Activated CD8-positive, alpha-beta T cell treated with anti-CD3 and anti-CD28 coated beads for 36 hours (primary cell): ENCODE results near the gene EIF4EBP3. TPM values are rescaled to one million over a fixed set of nuclear protein-coding genes. Genes with fewer than 3 reads are reported as not detected.

ENCODE experiments used
- ATAC-seq: fragments of 200-7000 bp; cut with Tn5 transposase; one replicate; pipeline ENCODE4 v1.10.0; 2021; ENCODE audit warnings: mild to moderate bottlenecking, moderate library complexity
- CTCF ChIA-PET: fragments of 350-600 bp; sonication (Branson Sonifier 250); formaldehyde crosslinking; loops from one replicate; lab custom pipeline; 2021; ENCODE audit warnings: antibody characterized with exemption; lab: Charles Lee
- POLR2A ChIA-PET: fragments of 350-600 bp; sonication (Branson Sonifier 250); formaldehyde crosslinking; loops from one replicate; lab custom pipeline; 2021; ENCODE audit warnings: antibody characterized with exemption; lab: Charles Lee
- DNase-seq: peaks from one replicate; pipeline ENCODE4 v3.0.0-alpha.2; 2020
- H3K27ac Mint-ChIP-seq: one replicate; pipeline ENCODE4 v1.8.0; 2021; ENCODE audit warnings: mild to moderate bottlenecking, mixed read lengths
- H3K27me3 Mint-ChIP-seq: one replicate; pipeline ENCODE4 v1.8.0; 2021; ENCODE audit warnings: mixed read lengths
- H3K36me3 Mint-ChIP-seq: one replicate; pipeline ENCODE4 v1.8.0; 2021; ENCODE audit warnings: low read depth, mixed read lengths
- H3K4me1 Mint-ChIP-seq: one replicate; pipeline ENCODE4 v1.8.0; 2021; ENCODE audit warnings: low read depth, mixed read lengths
- H3K4me3 Mint-ChIP-seq: one replicate; pipeline ENCODE4 v1.8.0; 2021; ENCODE audit warnings: mild to moderate bottlenecking, moderate library complexity, mixed read lengths
- H3K9me3 Mint-ChIP-seq: one replicate; pipeline ENCODE4 v1.8.0; 2021; ENCODE audit warnings: mixed read lengths
- CTCF ChIP-seq: fragments of 200-600 bp; IDR thresholded peaks from one replicate; pipeline ENCODE4 v1.8.0; 2022; ENCODE audit warnings: antibody characterized with exemption, mild to moderate bottlenecking
- intact Hi-C: fragments of 100-400 bp; cut with micrococcal nuclease; formaldehyde crosslinking; loops from one replicate; pipeline ENCODE4 v1.10.0; 2022
- total RNA-seq, 2 experiments: library from RNA; stranded (reverse); gene quantifications; one replicate each; pipeline ENCODE4 v1.2.3, GENCODE V29; 2021

EIF4EBP3 gene
- total RNA-seq, 2 experiments from 2014 or later: 19.6 to 20.3 TPM

DNA sequence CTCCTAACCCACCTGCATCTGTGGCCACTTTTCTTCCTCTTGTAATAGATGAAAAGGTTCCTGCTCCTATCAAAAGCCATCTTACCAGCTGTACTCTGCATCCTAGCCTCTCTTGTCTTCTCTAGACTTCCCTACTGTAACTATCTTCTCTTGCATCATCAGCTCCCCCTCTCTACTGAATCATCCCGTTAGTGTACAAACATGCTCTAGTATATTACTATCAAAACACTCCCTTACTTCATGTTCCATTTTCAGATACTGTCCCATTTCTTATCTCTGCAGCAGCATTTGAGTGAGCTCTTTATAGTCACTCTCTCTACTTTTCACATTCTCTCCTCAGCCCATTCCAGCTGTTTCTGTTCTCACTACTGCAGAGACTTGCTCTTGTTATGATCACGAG, 7.0 kb downstream of the EIF4EBP3 start:
- CTCF ChIA-PET: no interaction called here
- ATAC-seq (no peak), DNase-seq (no peak)
- POLR2A ChIA-PET: interaction anchor here (0.8 to 1.1 kb wide), 3 partner anchors 10 to 85 kb away, joined by 3 to 6 read pairs (median 3); partner anchors contain the start of genes APBB3 and TMCO6
- peak overlapping the region; percentile 81 for H3K4me3 Mint-ChIP-seq
- peaks cover 57% of the 10 kb centered on the region for H3K36me3 Mint-ChIP-seq
- H3K27ac Mint-ChIP-seq: peak overlapping the region; percentile 89
- intact Hi-C loops: no loop called here
- no peaks in the 10 kb centered on the region for H3K27me3 Mint-ChIP-seq
- peaks cover 64% of the 10 kb centered on the region for H3K4me1 Mint-ChIP-seq
- H3K9me3 Mint-ChIP-seq: no peaks in the 10 kb centered on the region
- TF ChIP-seq CTCF: no peak

DNA sequence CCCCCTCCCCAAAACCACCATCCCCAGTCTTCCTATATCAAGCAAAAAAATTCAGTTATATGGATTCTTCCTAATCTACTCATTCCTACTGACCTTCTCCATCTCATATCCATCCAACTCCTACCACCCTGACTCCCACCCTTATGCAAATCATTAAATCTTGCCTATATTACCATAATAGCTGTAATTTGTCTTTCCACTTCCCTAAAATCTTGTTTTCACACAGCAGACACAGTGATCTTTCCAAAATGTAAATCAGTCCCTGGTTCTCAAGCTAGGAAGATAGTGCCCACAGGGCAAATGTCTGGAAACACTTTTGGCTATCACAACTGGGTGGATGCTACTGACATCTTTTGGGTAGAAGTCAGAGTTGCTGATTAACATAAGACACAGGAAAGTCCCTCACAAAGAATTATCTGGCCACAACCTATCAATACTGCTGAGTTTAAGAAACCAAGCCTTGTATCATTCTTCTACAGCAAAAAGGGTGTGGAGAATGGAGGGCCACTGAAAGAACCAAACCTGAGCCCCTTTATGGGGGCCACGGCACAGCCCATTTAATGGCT, 8.4 kb downstream of the EIF4EBP3 start:
- Mint-ChIP-seq H3K27me3 (no peaks in the 10 kb centered on the region), H3K36me3 (peaks cover 45% of the 10 kb centered on the region), H3K27ac (peak overlapping the region; percentile 89), H3K9me3 (no peaks in the 10 kb centered on the region), H3K4me1 (peaks cover 53% of the 10 kb centered on the region), H3K4me3 (peak overlapping the region; percentile 81)
- DNase-seq (no peak), ATAC-seq (peak; percentile 11)
- POLR2A ChIA-PET: interaction anchor here (0.6 to 0.7 kb wide), 2 partner anchors 8 to 153 kb away, joined by 3 read pairs; partner anchors contain the start of gene EIF4EBP3
- CTCF ChIA-PET: interaction anchor here (1.6 kb wide), 1 partner anchor 79 kb away, joined by 4 read pairs; no protein-coding TSS in a partner anchor
- TF ChIP-seq CTCF: no peak
- intact Hi-C loops: loop anchor here (5.0 kb wide), 1 partner anchor 76 kb away; the partner anchor contains the start of gene CD14

DNA sequence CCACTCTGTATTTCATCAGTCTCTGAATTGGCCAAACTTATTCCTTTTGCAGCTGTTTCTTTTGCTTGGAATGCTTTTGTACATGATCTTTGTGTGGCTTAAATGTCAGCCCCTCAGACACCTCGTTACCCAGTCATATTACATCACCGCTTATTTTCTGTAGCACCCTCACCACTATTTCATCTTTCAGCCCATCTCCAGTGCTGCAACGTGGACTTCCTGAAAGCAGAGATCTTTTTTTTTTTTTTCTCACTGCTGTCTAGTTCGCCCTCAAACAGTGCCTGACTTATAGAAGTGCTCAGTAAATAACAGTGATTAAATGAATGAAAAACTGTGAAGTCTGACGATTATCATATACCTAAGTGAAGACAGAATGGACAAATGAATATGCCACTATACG, 9.0 kb downstream of the EIF4EBP3 start:
- no peaks in the 10 kb centered on the region for H3K27me3 Mint-ChIP-seq
- no peak for TF ChIP-seq CTCF
- intact Hi-C loops: loop anchor here (5.0 kb wide), 1 partner anchor 76 kb away; the partner anchor contains the start of gene CD14
- POLR2A ChIA-PET: interaction anchor here (0.6 to 0.7 kb wide), 2 partner anchors 9 to 154 kb away, joined by 3 read pairs; partner anchors contain the start of gene EIF4EBP3
- DNase-seq (no peak), ATAC-seq (no peak)
- CTCF ChIA-PET: interaction anchor here (1.1 to 2.4 kb wide), 3 partner anchors 9 to 204 kb away, joined by 3 to 15 read pairs (median 4); partner anchors contain the start of gene EIF4EBP3
- H3K4me3 Mint-ChIP-seq: peak overlapping the region; percentile 81
- H3K27ac Mint-ChIP-seq: peak overlapping the region; percentile 89
- H3K9me3 Mint-ChIP-seq: no peaks in the 10 kb centered on the region
- H3K36me3 Mint-ChIP-seq: peaks cover 41% of the 10 kb centered on the region
- H3K4me1 Mint-ChIP-seq: peaks cover 47% of the 10 kb centered on the region

- Mint-ChIP-seq H3K9me3 (no peaks in the 10 kb centered on the region), H3K27ac (peak within 1 kb of the TSS; percentile 89), H3K27me3 (no peaks in the 10 kb centered on the region), H3K4me1 (peaks cover 39% of the 10 kb centered on the region), H3K36me3 (peaks cover 39% of the 10 kb centered on the region), H3K4me3 (peak within 1 kb of the TSS; percentile 81)
- DNase-seq (peak; percentile 92), ATAC-seq (peak; percentile 88)
- POLR2A ChIA-PET: interaction anchor here (0.6 to 1.3 kb wide), 8 partner anchors 9 to 156 kb away, joined by 3 to 22 read pairs (median 4); partner anchors contain the start of genes ANKHD1, EIF4EBP3, IK and NDUFA2
- CTCF ChIA-PET: interaction anchor here (0.7 to 2.4 kb wide), 5 partner anchors 10 to 205 kb away, joined by 3 to 15 read pairs (median 3); partner anchors contain the start of genes EIF4EBP3, IK and NDUFA2
- no peak for TF ChIP-seq CTCF
- intact Hi-C loops: loop anchor here (5.0 kb wide), 1 partner anchor 75 kb away; the partner anchor contains the start of gene CD14
Observed at GRCh38 chr5:140557136-140557805, 9.8 kb downstream of the EIF4EBP3 start, which contains the start of gene SRA1. Gene SRA1 (minus strand): TSS chr5:140557473. CDS start chr5:140557452, 21 bp downstream.
